Activated gamma-delta T cell treated with anti-CD3 and anti-CD28 coated beads, Interleukin-2, amount 50 U/mL, for 16 hours (primary cell): ENCODE results near the gene COMTD1.
"Not testable (repeated sequence)": the region's sequence is repeated elsewhere in the genome, so short reads cannot be mapped to it uniquely, and the experiment has no call there.

Source experiments
- DNase-seq: peaks from one replicate; pipeline ENCODE4 v3.0.0-alpha.2; 2020; ENCODE audit warnings: low read depth

The COMTD1 gene

DNA sequence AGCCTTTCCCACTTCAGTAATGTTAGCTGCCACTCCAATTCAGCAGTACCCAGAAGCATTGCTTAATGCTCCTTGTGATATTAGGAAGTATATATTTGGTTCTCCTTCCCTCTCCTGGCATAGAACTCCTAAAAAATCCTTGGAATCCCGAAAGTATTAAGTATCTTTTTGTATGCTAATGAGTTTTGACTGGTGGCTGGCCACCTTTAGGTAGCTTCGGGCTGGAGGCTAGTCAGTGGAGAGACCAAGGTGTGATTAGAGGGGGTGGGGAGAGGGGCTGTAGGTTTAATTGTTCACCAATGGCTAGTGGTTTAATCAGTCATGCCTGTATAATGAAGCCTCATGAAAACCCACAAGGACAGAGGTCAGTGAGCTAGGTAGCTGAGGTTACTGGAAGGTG is 12.2 kb downstream of the COMTD1 start:
- no peak for DNase-seq

DNA sequence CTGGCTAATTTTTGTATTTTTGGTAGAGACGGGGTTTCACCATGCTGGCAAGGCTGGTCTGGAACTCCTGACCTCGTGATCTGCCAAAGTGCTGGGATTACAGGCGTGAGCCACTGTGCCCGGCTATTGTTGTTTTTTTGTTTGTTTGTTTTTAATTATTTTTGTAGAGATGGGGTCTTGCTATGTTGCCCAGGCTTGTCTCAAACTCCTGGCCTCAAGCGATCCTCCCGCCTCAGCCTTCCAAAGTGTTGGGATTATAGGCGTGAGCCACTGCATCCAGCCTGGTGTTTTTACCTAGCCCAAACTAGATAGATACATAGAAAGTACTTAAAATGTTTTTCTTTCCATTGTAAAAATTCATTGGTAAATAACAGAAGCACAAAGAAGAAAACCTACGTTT is 14.3 kb downstream of the COMTD1 start:
- not testable (repeated sequence) for DNase-seq

DNA sequence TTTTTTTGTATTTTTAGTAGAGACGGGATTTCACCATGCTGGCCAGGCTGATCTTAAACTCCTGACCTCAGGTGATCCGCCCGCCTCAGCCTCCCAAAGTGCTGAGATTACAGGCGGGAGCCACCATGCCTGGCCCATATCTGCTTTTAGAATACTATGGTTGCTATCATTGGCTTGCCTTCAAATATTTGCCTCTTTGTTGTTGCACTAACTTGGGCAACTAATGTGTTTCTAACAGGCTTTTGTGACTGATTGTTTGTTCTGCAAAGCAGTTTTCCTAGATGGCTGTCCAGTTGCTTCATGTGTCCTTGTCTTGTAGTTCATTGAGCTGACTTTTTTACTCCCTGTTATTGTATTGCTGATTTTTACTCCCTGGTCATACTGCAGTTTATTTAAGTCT is 15.5 kb downstream of the COMTD1 start:
- DNase-seq: no peak

DNA sequence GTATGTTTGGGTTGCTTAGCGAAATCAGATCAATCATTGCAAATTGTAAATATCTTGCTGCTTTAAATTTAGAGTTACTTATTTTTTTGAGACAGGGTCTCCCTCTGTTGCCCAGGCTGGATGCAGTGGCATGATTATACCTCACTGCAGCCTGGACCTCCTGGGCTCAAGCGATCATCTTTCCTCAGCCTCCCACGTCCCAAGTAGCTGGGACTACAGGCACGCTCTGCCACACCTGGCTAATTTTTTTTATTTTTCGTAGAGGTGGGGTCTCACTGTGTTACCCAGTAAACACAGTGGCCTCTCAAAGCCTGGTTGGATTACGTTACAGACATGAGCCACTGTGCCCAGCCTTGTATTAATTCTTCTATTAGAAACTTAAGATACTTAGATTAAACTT is 23.4 kb downstream of the COMTD1 start:
- DNase-seq: no peak

DNA sequence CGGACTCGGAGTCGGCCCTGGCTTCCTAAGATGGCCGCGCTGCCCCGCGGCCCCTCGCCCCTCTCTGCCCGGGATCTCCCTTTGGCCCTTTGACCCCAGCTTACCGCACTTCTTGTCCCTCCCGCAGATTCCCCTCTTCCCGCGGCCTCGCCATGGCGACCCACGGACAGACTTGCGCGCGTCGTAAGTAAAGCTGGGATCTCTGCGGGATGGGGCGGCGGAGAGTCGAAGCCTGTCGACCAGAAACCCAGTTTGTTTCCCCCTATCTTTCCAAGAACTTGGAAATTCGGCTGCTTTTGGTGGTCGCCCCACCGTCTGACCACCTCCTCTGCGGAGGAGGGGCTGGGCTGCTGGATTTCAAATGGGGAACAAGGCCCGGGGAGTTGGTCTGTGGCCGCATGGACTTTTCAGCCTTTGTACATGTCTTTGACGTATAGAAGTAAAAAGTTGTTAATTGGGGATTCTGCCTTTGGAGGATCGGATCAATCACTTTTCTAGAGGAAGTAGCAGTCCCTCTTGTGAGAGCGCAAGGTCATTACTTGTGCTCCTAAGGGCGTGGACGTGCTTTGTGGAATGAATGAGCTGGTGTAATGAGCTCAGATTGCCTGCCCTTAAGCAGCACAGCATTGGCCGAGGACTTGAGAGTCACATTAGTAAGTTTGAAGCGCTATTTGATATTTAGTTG is 24.6 kb downstream of the COMTD1 start:
- no peak for DNase-seq

DNA sequence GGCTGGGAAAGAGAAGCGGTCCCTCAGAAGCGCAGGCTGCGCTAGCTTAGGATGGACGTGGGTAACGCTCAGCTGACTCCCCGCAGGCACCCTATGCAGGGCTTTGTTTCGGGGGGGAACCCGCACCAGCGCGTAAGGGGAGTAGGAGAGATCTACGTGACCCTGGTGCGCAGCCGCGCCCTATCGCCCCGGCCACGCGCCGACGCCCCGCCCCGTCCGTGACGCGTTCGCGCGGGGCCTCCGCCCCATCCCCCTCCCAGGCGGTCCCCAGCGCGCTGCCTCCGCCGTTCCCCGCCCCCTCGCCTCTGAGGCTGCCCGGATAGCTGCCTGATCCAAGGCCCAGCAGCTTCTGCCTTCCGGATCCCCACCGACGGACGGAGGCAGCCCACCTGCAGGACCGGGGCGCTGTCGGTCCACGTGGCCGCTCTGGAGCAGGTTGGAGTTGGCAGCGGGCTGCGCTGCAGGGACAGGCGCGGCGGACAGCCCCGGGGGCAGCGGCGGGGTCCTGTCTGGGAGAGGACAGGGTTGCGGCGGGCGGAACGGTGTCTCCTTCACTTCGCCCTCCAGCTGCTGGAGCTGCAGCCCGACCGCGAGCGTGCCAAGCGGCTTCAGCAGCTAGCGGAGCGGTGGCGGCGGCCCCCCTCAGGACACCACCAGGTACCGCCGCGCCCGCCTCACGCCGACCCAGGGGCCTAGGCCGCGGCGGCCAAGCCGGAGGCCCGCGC is 25.3 kb downstream of the COMTD1 start, which contains the start of gene VDAC2:
Gene VDAC2 (plus strand): TSS at position 515 of the 725 bp plus-strand sequence. CDS start 363 bp downstream, outside the sequence.
- peak; percentile 93 for DNase-seq

DNA sequence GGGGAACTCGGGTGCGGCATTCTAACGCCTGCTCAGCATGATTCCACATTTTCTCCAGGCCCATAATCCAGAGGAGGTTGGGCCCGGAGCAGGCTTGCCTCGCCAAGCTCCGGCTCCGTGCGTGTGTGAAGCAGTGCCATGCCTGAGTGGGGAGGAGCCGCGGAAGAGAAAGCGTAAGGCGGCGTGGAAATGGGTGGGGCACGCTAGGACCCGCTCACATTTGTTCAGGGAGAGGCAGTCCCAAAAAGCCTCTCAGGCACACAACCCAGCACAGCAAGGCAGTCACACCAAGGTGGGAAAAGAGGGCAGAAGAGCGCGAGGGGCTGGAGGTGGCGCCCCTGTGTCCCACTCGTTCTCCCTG is 25.9 kb downstream of the COMTD1 start:
- peak; percentile 57 for DNase-seq

DNA sequence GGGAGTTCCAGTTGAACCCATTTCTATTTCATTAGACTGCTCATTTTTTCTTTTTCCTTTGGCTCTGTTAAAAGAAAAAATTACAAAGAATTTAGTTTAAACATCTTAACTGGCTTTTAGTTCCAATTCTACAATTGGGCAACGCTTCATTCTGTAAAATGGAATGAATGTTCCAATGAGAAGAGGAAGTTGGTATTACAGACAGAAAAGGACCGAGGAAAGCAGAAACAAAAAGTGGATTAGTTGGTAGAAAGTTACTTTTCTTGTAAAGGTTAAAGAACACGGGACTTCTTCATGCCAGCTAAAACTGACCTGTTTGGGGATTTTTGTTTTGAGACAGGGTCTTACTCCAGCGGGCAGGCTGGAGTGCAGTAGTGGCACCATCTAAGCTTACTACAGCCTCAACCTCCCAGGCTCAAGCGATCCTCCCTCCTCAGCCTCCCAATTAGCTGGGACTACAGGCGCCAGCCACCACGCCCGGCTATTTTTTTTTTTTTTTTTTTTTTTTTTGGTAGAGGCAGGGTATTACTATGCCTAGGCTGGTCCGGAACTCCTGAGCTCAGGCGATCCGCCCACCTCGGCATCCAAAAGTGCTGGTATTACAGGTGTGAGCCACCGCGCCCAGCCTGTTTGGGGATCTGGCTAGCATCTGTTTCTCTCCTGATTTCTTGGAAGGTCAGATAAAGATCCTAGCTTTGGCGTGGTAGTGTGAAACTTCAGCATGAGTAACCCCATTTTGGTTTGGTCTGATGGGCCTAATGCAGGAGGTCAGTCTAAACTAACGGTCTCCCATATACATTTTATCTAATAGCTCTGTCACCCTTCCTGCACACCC is 26.5 kb downstream of the COMTD1 start:
- no peak for DNase-seq

DNA sequence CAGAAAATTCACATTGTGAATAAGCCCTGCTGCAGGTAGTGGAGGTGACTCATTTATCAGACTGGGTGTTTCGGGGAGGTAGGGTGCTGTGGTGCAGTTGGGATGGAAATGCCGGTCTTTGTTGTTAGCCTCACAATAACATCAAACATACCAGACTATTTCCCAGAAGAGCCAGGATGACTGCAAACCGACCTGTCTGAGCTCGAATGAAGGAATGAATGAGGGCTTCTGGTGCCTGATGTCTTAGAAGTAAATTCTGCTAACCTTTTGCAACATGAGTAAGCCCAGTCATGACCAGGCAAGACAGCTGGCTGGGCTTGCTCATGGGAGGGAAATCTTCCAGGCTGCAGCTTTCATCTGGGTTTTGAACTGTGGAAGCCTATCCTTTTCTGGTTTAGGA is 27.6 kb downstream of the COMTD1 start:
- DNase-seq: no peak

DNA sequence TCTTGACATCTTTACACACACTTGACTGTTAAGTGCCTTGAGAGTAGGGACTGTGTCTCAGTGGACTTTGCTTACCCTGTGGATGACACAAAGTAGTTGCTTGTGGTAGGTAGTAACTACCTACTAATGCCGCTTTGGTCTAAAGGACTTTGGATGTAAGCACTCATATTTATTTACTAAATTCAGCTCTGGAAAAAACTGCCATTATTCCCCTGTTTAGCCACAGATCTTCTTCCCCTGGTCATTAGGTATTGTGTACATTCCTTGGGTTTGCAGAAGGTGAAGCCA is 28.0 kb downstream of the COMTD1 start:
- DNase-seq: no peak

DNA sequence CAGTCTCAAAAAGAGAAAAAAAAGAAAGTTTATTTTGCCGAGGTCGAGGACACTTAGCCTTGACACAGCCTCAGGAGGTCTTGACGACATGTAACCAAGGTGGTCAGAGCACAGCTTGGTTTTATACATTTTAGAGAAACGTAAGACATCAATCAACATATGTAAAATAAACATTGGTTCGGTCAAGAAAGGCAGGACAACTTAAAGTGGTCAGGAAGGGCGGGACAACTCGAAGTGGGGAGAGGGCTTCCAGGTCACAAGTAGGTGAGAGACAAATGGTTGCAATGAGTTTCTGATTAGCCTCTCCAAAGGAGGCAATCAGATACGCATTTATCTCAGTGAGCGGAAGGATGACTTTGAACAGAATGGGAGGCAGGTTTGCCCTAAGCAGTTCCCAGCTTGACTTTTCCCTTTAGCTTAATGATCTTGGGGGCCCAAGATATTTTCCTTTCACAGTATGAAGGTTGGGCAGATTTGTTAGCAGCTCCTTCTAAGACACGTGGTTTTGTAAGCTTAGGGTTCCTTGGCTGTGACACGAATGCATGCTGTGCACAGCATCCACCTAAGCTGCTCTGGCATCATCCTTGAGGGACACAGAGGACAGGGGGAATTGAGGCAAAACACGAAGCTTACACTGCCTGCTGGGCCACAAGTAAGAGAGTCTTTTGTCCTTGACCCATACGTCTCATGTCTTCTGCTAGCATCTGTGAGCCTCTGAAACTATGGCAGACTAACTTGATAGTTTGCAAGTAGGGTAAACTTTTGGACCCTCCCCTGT is 28.5 kb downstream of the COMTD1 start:
- no peak for DNase-seq

DNA sequence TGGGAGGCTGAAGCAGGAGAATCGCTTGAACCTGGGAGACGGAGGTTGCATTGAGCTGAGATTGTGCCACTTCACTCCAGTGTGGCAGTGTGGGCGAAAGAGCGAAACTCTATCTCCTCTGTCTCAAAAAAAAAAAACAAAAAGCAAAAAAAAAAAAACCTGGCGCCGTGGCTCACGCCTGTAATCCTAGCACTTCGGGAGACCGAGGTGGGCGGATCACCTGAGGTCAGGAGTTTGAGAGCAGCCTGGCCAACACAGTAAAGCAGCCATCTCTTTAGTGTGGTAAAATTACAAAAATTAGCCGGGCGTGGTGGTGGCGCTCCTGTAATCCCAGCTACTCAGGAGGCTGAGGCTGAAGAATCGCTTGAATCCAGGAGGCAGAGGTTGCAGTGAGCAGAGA is 29.1 kb downstream of the COMTD1 start:
- not testable (repeated sequence) for DNase-seq

DNA sequence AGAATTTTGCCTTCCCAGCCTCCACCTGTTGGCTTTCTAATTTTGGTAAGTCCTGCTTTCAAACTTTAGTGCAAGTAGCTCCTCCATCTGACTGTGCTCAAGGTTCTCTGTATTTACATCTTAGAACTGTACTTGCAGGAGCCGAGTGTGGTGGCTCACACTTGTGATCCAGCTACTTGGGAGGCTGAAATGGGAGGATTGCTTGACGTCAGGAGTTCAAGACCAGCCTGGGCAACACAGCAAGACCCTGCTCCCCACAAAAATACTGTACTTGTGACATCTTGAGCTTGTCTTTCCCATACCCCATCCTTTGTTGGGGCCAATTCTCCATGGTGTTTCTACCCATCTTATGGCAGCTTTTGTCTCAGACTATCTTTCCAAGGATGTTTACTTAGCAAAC is 29.8 kb downstream of the COMTD1 start:
- DNase-seq: no peak

DNA sequence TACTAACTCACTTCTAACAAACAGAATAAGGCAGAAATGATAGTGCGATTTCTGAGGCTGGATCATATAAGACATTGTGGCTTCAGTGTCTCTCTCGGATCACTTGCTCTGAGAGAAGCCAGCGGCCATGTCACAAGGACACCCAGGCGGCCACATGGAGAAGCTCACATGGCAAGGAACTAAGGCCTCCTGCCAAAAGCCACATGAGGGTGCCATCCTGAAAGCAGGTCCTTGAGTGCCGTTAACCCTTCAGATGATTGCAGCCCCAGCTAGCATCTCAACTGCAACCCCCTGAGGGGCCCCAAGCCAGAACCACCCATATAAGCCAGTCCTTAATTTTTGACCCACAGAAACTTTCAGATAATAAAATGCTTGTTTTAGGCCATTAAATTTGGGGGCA is 32.0 kb downstream of the COMTD1 start:
- DNase-seq: no peak

DNA sequence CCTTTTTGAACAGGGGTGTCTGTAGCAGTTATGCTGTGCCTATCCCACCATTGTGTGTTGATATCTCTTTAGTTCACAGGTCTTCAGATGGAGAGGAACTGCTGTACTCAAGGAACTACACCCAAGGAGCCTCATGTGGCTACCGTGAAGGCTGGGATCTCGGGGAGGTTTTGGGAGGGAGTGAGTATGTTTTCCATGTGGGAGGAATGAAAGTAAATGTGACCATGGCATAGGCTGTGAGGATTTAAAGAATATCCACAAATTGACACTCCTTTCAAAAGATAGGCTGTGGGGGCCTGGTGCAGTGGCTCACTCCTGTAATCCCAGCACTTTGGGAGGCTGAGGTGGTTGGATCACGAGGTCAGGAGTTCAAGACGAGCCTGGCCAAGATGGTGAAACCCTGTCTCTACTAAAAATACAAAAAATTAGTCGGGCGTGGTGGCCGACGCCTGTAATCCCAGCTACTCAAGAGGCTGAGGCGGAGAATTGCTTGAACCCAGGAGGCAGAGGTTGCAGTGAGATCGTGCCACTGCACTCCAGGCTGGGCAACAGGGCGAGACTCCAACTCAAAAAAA is 32.6 kb downstream of the COMTD1 start:
- DNase-seq: not testable (repeated sequence)

DNA sequence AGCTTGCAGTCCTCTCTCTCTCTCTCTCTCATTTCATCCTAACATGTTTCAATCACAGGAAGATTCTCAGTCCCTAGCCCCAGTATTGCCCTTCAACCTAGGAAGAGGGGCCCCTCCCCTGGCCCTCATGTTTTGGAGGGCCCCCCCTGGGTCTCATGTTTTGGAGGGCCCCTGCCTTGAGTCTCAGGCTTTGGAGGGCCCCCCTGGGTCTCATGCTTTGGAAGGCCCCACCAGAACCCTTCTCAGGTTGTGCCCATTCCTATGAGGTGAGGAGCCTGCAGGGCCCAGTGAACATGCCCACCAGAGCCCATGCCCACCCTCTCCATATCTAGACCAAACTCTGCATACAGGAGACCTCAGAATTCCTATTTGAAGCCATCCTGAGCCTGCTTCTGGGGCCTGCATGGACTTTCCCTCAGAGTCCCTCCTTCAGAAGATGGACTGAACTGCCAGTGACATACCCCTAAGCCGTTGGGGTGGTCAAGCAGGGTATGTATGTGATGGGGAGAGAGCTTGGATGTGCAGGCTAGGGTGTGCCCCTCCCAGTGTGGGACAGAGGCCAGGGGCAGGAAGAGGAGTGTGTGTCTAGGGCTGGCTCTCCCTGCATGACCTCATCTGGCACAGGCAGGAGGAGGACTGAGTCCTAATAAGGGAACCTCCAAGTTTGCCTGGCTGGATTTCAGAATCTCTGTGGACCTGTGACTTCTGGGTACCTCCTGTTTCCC is 33.3 kb downstream of the COMTD1 start:
- no peak for DNase-seq

DNA sequence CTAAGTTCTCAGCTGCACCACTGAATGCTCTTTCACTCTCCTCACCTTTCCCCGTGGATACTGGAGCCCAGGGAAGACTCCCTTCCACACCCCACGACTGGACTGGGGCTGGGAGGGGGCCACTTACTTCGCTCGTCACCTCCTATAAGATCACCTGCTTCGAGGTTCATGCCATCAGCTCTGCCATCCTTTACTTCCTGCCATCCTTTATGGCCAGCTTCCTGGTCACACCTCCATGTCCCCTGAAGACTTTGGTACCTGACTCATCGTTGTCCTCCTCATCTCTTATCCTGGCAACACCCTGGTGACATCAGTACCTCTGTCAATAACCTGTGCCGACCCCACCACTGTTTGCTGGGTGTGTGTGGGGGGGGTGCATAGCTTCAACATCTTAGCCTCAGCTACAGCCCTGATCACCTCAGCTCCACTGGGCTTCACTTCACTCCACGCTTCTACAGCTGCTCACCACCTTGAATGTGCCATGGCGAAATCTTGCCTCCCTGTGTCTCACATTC is 33.9 kb downstream of the COMTD1 start:
- no peak for DNase-seq

DNA sequence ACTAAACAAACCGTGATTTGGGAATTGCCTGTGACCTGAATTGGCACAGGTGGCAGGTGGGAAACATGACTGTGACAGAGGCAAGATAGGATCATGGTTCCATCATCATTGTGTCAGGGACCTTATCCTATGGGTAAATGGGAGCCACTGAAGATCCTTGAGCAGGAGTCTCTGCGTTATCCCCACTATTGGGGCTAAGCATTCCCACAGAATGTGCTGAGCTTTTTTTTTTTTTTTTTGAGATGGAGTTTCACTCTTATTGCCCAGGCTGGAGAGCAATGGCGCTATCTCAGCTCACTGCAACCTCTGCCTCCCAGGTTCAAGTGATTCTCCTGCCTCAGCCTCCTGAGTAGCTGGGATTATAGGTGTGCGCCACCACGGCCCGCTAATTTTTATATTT is 35.8 kb downstream of the COMTD1 start:
- DNase-seq: not testable (repeated sequence)

DNA sequence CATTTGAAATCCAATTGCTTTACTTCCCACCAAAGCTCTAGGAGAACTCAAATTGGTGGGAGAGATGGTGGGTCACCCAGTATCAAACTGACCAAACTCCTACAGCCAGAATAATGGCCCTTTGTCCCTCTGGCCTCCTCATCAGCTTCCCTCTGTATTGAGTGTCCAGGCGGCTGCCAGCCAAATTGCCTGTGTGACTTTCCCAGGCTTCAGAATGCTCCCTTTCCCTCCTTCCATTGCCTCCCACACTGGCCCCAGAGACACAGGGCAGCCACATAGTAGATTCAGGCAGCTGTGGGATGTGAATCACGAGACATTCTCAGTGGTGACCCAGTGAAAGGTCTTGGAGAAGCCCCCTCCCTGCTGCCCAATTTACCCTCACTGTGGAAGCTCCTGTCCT is 37.9 kb downstream of the COMTD1 start:
- no peak for DNase-seq

DNA sequence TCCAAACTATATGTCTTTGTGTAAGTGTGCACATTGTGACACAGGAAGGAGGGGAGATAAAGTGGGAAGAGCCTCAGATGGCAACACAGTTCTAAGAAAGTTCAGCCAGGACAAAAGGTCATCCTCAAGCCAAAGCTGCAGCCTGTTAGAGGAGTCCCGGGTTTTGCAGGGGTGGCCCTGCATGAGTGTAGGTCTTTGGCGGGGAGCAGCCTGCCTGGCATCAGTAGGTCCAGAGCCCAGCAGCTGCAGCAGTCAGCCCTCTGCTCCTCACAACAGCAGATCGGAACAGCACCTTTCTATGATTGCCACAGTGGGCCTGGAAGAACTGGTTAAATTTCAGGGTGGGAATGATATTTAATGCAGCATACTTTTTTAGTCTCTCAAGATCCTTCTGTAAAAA is 38.7 kb downstream of the COMTD1 start:
- no peak for DNase-seq
